HG02884 (cell line): Measurements from ENCODE around the gene CHL1.

Experiments
- ATAC-seq: cut with Tn5 transposase; IDR thresholded peaks from one replicate; pipeline ENCODE4 v1.9.1; 2021; ENCODE audit warnings: mild to moderate bottlenecking, moderate library complexity; ENCODE audit not compliant: unreplicated experiment

The CHL1 gene

GRCh38 chr3:196311-197148 lies at the start of gene CHL1:
TSS of gene CHL1 (plus strand) at chr3:196763. CDS start at chr3:319777, 123,014 bp downstream.
- ATAC-seq: no peak

- ATAC-seq: no peak
Measured at GRCh38 chr3:151614-152189, 44.9 kb upstream of the CHL1 start.

GRCh38 chr3:159974-160373 lies 36.6 kb upstream of the CHL1 start:
- no peak for ATAC-seq

- no peak for ATAC-seq
Measured at GRCh38 chr3:166071-166470, 30.5 kb upstream of the CHL1 start.

- no peak for ATAC-seq
Measured at GRCh38 chr3:166799-167198, 29.8 kb upstream of the CHL1 start.

GRCh38 chr3:173886-174285 lies 22.7 kb upstream of the CHL1 start:
- peak; percentile 69 for ATAC-seq

GRCh38 chr3:184976-185375 lies 11.6 kb upstream of the CHL1 start:
- no peak for ATAC-seq

- peak; percentile 50 for ATAC-seq
Measured at GRCh38 chr3:192215-192929, 4.2 kb upstream of the CHL1 start.

GRCh38 chr3:194001-194400 lies 2.6 kb upstream of the CHL1 start:
- no peak for ATAC-seq

- no peak for ATAC-seq
Measured at GRCh38 chr3:194421-194820, 2.1 kb upstream of the CHL1 start.

- ATAC-seq: no peak
Measured at GRCh38 chr3:195666-196065, 897 bp upstream of the CHL1 start.

GRCh38 chr3:197149-197827 lies 725 bp downstream of the CHL1 start:
- ATAC-seq: no peak

GRCh38 chr3:197828-198491 lies 1.4 kb downstream of the CHL1 start:
- ATAC-seq: no peak

- no peak for ATAC-seq
Measured at GRCh38 chr3:199835-200234, 3.3 kb downstream of the CHL1 start.

- no peak for ATAC-seq
Measured at GRCh38 chr3:200758-201325, 4.3 kb downstream of the CHL1 start.

- ATAC-seq: no peak
Measured at GRCh38 chr3:204102-204501, 7.5 kb downstream of the CHL1 start.

- no peak for ATAC-seq
Measured at GRCh38 chr3:207973-208372, 11.4 kb downstream of the CHL1 start.

- ATAC-seq: no peak
Measured at GRCh38 chr3:210669-211068, 14.1 kb downstream of the CHL1 start.

GRCh38 chr3:212432-212831 lies 15.9 kb downstream of the CHL1 start:
- ATAC-seq: peak; percentile 96

- no peak for ATAC-seq
Measured at GRCh38 chr3:217099-217813, 20.7 kb downstream of the CHL1 start.
